Fibroblast of villous mesenchyme (primary cell): Measurements from ENCODE around the gene PCBP1. TPM values are rescaled to one million over a fixed set of nuclear protein-coding genes. Genes with fewer than 3 reads are reported as not detected.

Experiments used
- DNase-seq: peaks from one replicate; pipeline ENCODE4 v3.0.0-alpha.2; 2010; ENCODE audit warnings: low read depth
- H3K4me3 ChIP-seq: 2 replicates; pipeline ENCODE4 v1.5.1; 2011; ENCODE audit warnings: low read depth, mild to moderate bottlenecking, low read length
- CTCF ChIP-seq: IDR thresholded peaks from 2 replicates; pipeline ENCODE4 v1.5.1; 2012; ENCODE audit warnings: low read depth, mild to moderate bottlenecking, low read length; ENCODE audit not compliant: insufficient read depth
- total RNA-seq: library from RNA; depleted of rRNA; stranded (reverse); fragments of >200 nt; gene quantifications from 2 replicates; pipeline ENCODE4 v1.2.3, GENCODE V29; 2012

Gene PCBP1
- total RNA-seq, 1 donor: 45.3 TPM

GRCh38 chr2:70061317-70061716 lies 26.0 kb upstream of the PCBP1 start:
- H3K4me3 ChIP-seq: no peak overlapping the region
- no peak for DNase-seq
- TF ChIP-seq CTCF: no peak

GRCh38 chr2:70062270-70062669 lies 25.0 kb upstream of the PCBP1 start:
- TF ChIP-seq CTCF: peak; percentile 17
- H3K4me3 ChIP-seq: no peak overlapping the region
- no peak for DNase-seq

- no peak overlapping the region for H3K4me3 ChIP-seq
- DNase-seq: no peak
- TF ChIP-seq CTCF: no peak
Observed at GRCh38 chr2:70068119-70068518, 19.2 kb upstream of the PCBP1 start.

- TF ChIP-seq CTCF: no peak
- peak; percentile 19 for DNase-seq
- no peak overlapping the region for H3K4me3 ChIP-seq
Observed at GRCh38 chr2:70069049-70069448, 18.2 kb upstream of the PCBP1 start.

- TF ChIP-seq CTCF: peak; percentile 96
- DNase-seq: peak; percentile 92
- no peak overlapping the region for H3K4me3 ChIP-seq
Observed at GRCh38 chr2:70070542-70071268, 16.6 kb upstream of the PCBP1 start.

- DNase-seq: no peak
- no peak for TF ChIP-seq CTCF
- H3K4me3 ChIP-seq: no peak overlapping the region
Observed at GRCh38 chr2:70073493-70073892, 13.8 kb upstream of the PCBP1 start.

GRCh38 chr2:70078384-70078783 lies 8.9 kb upstream of the PCBP1 start:
- H3K4me3 ChIP-seq: no peak overlapping the region
- no peak for DNase-seq
- TF ChIP-seq CTCF: no peak
